Spleen (tissue), 7 donors: ENCODE data around the gene LTBP2.
A peak's percentile ranks its signal among the peaks of the same experiment; 100 is the strongest.

Source experiments
- CTCF ChIP-seq, 11 experiments: fragments of 200-600 bp in 7 of 11; fragments of 450-650 bp in 4 of 11; sonication (generic) in 4 of 11; IDR thresholded peaks in 8 of 11; conservative IDR thresholded peaks in 3 of 11; 1 replicate in 7 of 11; 2 replicates in 4 of 11; pipeline versions ENCODE4 v1.4.0 to v1.8.0; 2016 to 2021; ENCODE audit warnings: antibody characterized with exemption in 11 of 11, inconsistent platforms in 4 of 11, mild to moderate bottlenecking in 1 of 11
- POLR2AphosphoS5 ChIP-seq, 3 donors: sonication (generic); formaldehyde crosslinking; IDR thresholded peaks; one replicate each; pipeline ENCODE4 v1.5.1; 2017; ENCODE audit warnings: antibody characterized with exemption in 3 of 3
- donor health status: DM: no; HTN: no; CAD: no; lungs with moderate emphysema.
- donor health status: DM: no; HTN: no; CAD: no.
- donor health status: DM: no; HTN: no; CAD: no.

DNA sequence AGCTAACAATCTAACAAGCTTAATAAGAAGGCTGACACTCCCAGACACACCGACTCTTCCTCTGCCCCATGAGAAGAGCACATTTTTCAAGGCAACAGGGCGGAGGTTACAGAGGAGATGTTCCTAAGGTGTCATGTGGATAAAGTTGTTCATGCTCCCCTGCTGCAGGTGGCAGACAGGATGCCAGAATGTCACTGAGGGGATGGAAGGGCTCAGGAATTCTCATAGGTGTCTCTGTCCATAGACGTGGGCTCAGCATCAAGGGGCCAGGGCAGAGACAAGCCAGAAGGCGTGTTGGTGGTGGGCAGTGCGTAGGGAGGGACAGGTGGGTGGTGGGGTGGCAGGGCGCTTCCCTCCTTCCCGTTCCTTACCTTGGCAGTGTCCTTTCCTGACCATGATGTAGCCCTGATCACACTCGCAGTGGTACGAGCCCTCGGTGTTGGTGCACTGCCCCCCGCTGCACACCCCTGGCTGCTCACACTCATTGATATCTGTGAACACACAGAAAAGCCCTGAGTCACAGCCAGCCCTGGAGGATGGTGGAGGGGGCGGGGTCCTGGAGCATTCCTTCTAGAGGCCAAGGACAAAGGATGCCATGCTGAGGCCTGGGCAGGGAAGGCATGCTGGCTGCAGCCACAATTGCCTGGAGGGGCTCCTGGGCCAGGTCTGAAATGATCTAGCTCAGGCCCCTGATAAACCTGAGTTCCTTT, 95.4 kb downstream of the LTBP2 start:
- TF ChIP-seq CTCF (IDR thresholded peaks at IDR 0.05 in 8 of 11, conservative IDR thresholded peaks at IDR 0.05 in 3 of 11) (no peak), POLR2AphosphoS5 (IDR thresholded peaks at IDR 0.05) (peak in 1 of 3 donors; percentile 46)
